ENCODE results near the gene HDAC4. TPM values are rescaled to one million over a fixed set of nuclear protein-coding genes. Genes with fewer than 3 reads are reported as not detected.
A peak's percentile ranks its signal among the peaks of the same experiment; 100 is the strongest.

Gene HDAC4
- total and polyA plus RNA-seq, 2 of the 4 experiments (the other 2 are of a cell fraction), result 4.1 to 7.2 TPM

- no TSS peak for BruUV-seq (replicated peaks)
- Histone ChIP-seq H3K4me3 (ENCODE audit: insufficient read depth, low read depth, low read length) (no peak overlapping the region), H3K27me3 (ENCODE audit: control insufficient read depth, insufficient read depth, low read length) (no peaks in the 10 kb centered on the region), H4K20me1 (ENCODE audit: insufficient read depth, low read length) (no peaks in the 10 kb centered on the region), H3K18ac (ENCODE audit: low read depth, low read length) (no peak overlapping the region), H3K4me2 (ENCODE audit: low read depth, low read length) (no peak overlapping the region), H2BK15ac (ENCODE audit: low read depth, low read length) (no peak overlapping the region), H2AFZ (replicated peaks; ENCODE audit: low read length, poor library complexity) (no peak overlapping the region), H3K23ac (ENCODE audit: low read depth, low read length) (no peak overlapping the region), H4K5ac (ENCODE audit: low read depth, low read length) (no peak overlapping the region), H3K9me3 (ENCODE audit: control insufficient read depth, insufficient read depth, low read length) (peaks cover 2% of the 10 kb centered on the region), H2AK5ac (ENCODE audit: low read depth, low read length) (no peak overlapping the region), H3K36me3 (ENCODE audit: control insufficient read depth, insufficient read depth, low read length) (peaks cover 48% of the 10 kb centered on the region), H2BK5ac (ENCODE audit: low read depth, low read length, poor library complexity, severe bottlenecking) (no peak overlapping the region), H4K8ac (ENCODE audit: low read depth in 2 of 2, low read length in 2 of 2) (no peak overlapping the region), H2AK9ac (replicated peaks; ENCODE audit: low read depth, low read length, poor library complexity) (peak overlapping the region; percentile 7), H4K91ac (ENCODE audit: insufficient read depth, low read depth, low read length) (no peak overlapping the region), H3K4me1 (ENCODE audit: control insufficient read depth, insufficient read depth, low read length) (no peaks in the 10 kb centered on the region), H3K14ac (replicated peaks; ENCODE audit: low read depth, low read length) (no peak overlapping the region), H3K9me1 (ENCODE audit: insufficient read depth, low read length) (peaks cover 5% of the 10 kb centered on the region; the same call in 1 of the 2 replicates), H3K56ac (ENCODE audit: extremely low read depth, insufficient read depth, low read length) (no peak overlapping the region), H3K9ac (ENCODE audit: low read depth, low read length) (no peak overlapping the region), H3K4ac (ENCODE audit: low read depth, low read length) (no peak overlapping the region), H2BK120ac (ENCODE audit: low read depth, low read length) (no peak overlapping the region), H3K79me1 (ENCODE audit: low read depth in 1 of 2, low read length in 2 of 2) (no peaks in the 10 kb centered on the region), H3K27ac (ENCODE audit: insufficient read depth, low read length) (no peak overlapping the region), H2BK20ac (ENCODE audit: low read depth, low read length) (no peak overlapping the region)
- TF ChIP-seq RCOR1 (IDR thresholded peaks at IDR 0.05; ENCODE audit: insufficient replicate concordance, low read length) (no peak), FOS (IDR thresholded peaks at IDR 0.05; ENCODE audit: low read depth, low read length) (no peak), MAFK (IDR thresholded peaks at IDR 0.05; ENCODE audit: low read depth, low read length) (no peak), ELK1 (IDR thresholded peaks at IDR 0.05; ENCODE audit: borderline replicate concordance, low read depth, low read length) (no peak), POLR2A (IDR thresholded peaks at IDR 0.05; ENCODE audit: low read depth, low read length) (no peak), MAZ (IDR thresholded peaks at IDR 0.05; ENCODE audit: borderline replicate concordance, low read depth, low read length) (no peak), RAD21 (IDR thresholded peaks at IDR 0.05; ENCODE audit: low read length) (no peak), BHLHE40 (IDR thresholded peaks at IDR 0.05; ENCODE audit: low read depth, low read length) (no peak), RFX5 (IDR thresholded peaks at IDR 0.05; ENCODE audit: low read depth, low read length) (no peak), CHD1 (IDR thresholded peaks at IDR 0.05; ENCODE audit: low read depth, low read length) (no peak), MXI1 (IDR thresholded peaks at IDR 0.05; ENCODE audit: borderline replicate concordance, low read depth, low read length) (no peak)
- ChIA-PET POLR2A (ENCODE audit: unreplicated experiment) (no interaction called here), CTCF (no interaction called here)
- DNase-seq, result no peak
- WGBS, 2 experiments (ENCODE audit: extremely low coverage in 2 of 2, insufficient read length in 1 of 2), result 86% methylated on average over 3 of the region's 12 CpGs; no CpG with 5 or more reads in 1 of the 2 experiments
- in situ Hi-C loops (cut with MboI; ENCODE audit: low sequenced_read_pairs) (no loop called here), intact Hi-C loops (cut with micrococcal nuclease) (no loop called here), dilution Hi-C loops (cut with HindIII; ENCODE audit: low sequenced_read_pairs, unreplicated experiment) (no loop called here)
- ATAC-seq (ENCODE audit: low read depth), result no peak
Observed at GRCh38 chr2:239061121-239061666, 339.6 kb downstream of the HDAC4 start.

Measured in IMR-90 (cell line).